ENCODE data around the gene BMP6.

The BMP6 gene

DNA sequence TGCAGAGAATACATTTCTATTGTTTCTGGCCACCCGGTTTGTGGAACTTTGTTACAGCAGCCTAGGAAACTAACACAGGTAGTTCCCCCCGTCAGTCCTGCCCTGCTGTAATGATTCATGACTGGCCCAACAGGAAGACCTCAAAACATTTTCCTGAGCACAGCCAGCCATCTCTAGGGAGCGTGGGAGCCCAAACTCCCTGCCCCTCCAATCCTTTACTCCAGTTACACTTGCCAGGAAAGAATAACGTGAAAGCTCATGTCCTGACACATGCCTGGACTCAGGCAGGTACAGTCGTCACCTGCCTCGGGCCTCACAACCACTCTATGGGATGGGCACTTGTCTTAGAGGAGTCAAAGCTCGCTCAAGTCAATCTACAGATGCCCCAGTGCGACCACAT, 176.3 kb downstream of the BMP6 start:
- no peak overlapping the region for H3K27ac Mint-ChIP-seq (ENCODE audit: low read depth)

DNA sequence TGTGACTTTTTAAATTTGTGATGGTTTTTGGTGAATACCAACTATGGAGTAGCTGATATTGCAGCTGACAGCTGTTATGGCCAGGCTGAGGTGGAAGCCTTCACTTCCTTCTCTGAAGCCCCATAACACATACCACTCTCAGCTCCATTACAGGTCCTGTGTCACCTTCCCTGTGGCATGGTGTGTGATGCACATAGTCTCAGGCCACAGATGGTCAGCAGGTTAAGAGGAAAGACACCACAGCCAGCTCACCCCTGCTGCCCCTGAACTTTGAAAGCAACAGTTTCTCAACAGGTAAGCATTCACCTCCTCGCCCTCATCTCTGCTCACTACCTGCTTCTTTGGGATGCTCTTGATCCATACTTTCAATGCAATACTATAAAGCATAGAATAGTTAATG, 177.0 kb downstream of the BMP6 start:
- no peak overlapping the region for H3K27ac Mint-ChIP-seq (ENCODE audit: low read depth)
- H3K4me1 Mint-ChIP-seq, result peaks cover 9% of the 10 kb centered on the region
- H3K9me3 Mint-ChIP-seq, result no peaks in the 10 kb centered on the region
- DNase-seq (ENCODE audit: low spot score in 2 of 2) (no peak), ATAC-seq (replicated peaks; ENCODE audit: extremely low read depth, poor library complexity, severe bottlenecking) (no peak)
- H3K36me3 Mint-ChIP-seq (ENCODE audit: insufficient read depth), result peaks cover 13% of the 10 kb centered on the region
- H3K27me3 Mint-ChIP-seq, result no peaks in the 10 kb centered on the region
- H3K4me3 Mint-ChIP-seq, result no peak overlapping the region

More for the DNA sequence above, 176.3 kb downstream of the BMP6 start:
- H3K36me3 Mint-ChIP-seq (ENCODE audit: insufficient read depth), result peaks cover 15% of the 10 kb centered on the region
- H3K9me3 Mint-ChIP-seq, result no peaks in the 10 kb centered on the region
- ATAC-seq (replicated peaks; ENCODE audit: extremely low read depth, poor library complexity, severe bottlenecking) (no peak), DNase-seq (ENCODE audit: low spot score in 2 of 2) (no peak)
- peaks cover 9% of the 10 kb centered on the region for H3K4me1 Mint-ChIP-seq
- no peak overlapping the region for H3K4me3 Mint-ChIP-seq
- no peaks in the 10 kb centered on the region for H3K27me3 Mint-ChIP-seq

DNA sequence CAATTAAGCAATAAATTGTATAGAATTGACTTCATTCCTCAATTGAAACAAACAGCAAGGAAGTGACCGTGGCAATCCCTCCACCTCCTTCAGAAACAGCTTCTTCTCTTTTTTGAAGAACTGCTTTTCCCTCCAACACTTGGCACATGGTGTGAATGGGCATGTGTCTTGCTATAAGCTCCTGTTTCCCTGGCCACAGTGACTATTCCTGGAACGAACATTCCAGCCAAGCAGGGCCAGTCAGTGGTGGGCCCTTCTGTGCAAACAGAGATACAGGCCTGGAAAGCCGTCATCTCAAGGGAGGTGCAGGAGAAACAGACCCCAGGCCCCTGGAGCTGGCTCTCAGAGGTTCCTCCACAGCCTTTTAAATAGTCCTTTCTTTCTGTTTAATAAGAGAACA, 177.8 kb downstream of the BMP6 start:
- Mint-ChIP-seq H3K36me3 (ENCODE audit: insufficient read depth) (peaks cover 11% of the 10 kb centered on the region), H3K27me3 (no peaks in the 10 kb centered on the region), H3K27ac (ENCODE audit: low read depth) (no peak overlapping the region), H3K4me1 (peaks cover 9% of the 10 kb centered on the region), H3K4me3 (no peak overlapping the region), H3K9me3 (no peaks in the 10 kb centered on the region)
- ATAC-seq (replicated peaks; ENCODE audit: extremely low read depth, poor library complexity, severe bottlenecking), result no peak
- DNase-seq (ENCODE audit: low spot score in 2 of 2), result no peak

DNA sequence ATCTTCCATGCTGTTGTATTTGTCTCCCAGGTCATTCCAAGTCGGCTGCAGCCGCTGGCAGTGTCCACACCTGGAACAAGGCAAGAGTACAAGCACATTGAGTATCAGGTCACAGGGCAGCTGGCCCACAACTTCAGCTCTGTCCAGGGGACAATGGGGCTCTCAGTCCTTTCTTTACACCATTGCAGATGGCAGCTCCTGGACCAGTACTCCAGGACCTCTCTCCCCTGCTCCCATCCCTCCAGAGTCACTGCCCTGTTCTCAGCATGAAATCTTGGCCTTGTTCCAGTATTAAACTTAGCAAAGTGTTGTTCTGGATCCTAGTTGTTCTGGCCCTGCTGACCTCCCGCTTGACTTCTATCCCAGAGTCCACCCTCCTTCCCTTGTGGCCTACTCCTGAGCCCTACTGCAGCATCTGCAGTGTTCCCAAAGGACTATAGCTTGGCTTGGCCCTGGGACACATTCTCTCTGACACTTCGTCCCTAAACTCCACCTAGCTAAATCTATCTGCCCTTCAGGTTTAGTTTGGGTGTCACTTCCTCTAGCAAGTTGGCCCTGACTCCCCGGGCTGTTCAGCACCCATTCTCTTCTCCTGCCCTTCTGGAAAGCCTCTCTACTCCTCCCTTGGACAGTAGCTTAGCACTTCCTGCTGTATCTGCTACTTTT, 178.9 kb downstream of the BMP6 start:
- Mint-ChIP-seq H3K9me3 (no peaks in the 10 kb centered on the region), H3K4me3 (no peak overlapping the region), H3K27ac (ENCODE audit: low read depth) (no peak overlapping the region), H3K36me3 (ENCODE audit: insufficient read depth) (peaks cover 9% of the 10 kb centered on the region), H3K4me1 (peaks cover 16% of the 10 kb centered on the region), H3K27me3 (no peaks in the 10 kb centered on the region)
- no peak for ATAC-seq (replicated peaks; ENCODE audit: extremely low read depth, poor library complexity, severe bottlenecking)
- no peak for DNase-seq (ENCODE audit: low spot score in 2 of 2)

DNA sequence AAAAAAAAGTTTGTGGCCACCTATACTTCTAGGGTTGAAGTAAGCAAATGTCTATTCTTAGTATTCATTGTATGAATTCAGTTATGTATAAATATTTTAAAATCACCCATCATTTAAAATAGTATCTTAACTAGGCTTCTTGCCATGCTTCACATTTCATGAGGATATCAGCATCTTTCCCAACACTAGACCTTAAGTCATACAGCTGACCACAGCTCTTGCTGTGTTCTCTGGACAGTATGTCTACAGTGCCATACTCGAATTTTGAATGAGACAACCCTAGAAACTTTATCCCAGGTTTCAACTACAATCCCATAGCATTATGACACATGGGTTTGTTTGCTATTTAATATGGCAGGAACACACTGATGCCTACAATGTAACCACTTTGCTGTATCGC, 179.5 kb downstream of the BMP6 start:
- no peak for ATAC-seq (replicated peaks; ENCODE audit: extremely low read depth, poor library complexity, severe bottlenecking)
- peaks cover 16% of the 10 kb centered on the region for H3K4me1 Mint-ChIP-seq
- H3K36me3 Mint-ChIP-seq (ENCODE audit: insufficient read depth), result peaks cover 9% of the 10 kb centered on the region
- no peak overlapping the region for H3K4me3 Mint-ChIP-seq
- H3K27me3 Mint-ChIP-seq, result no peaks in the 10 kb centered on the region
- H3K9me3 Mint-ChIP-seq, result no peaks in the 10 kb centered on the region
- DNase-seq (ENCODE audit: low spot score in 2 of 2), result no peak
- no peak overlapping the region for H3K27ac Mint-ChIP-seq (ENCODE audit: low read depth)

DNA sequence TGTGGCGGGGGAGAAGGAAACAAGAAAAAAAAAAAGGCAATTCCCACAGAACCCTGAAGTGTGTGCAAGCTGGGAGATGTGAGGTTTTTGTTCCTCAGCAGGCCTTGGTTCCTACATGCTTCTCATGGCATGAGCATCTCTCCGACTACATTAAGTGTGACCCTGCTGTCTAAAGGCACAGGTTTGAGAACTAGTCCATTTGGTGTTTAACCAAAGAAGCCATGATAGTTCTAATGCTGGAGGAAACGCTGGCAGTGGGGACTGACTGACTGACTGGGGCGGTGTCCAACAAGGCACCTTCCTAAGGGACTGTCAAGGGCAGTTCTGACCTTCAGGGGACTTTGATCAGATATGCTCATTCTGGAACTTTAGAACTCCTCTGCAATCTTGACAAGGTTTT, 180.8 kb downstream of the BMP6 start:
- Mint-ChIP-seq H3K27me3 (no peaks in the 10 kb centered on the region), H3K36me3 (ENCODE audit: insufficient read depth) (peaks cover 8% of the 10 kb centered on the region), H3K4me3 (no peak overlapping the region), H3K27ac (ENCODE audit: low read depth) (no peak overlapping the region), H3K4me1 (peaks cover 16% of the 10 kb centered on the region), H3K9me3 (no peaks in the 10 kb centered on the region)
- ATAC-seq (replicated peaks; ENCODE audit: extremely low read depth, poor library complexity, severe bottlenecking), result no peak
- DNase-seq (ENCODE audit: low spot score in 2 of 2), result no peak

DNA sequence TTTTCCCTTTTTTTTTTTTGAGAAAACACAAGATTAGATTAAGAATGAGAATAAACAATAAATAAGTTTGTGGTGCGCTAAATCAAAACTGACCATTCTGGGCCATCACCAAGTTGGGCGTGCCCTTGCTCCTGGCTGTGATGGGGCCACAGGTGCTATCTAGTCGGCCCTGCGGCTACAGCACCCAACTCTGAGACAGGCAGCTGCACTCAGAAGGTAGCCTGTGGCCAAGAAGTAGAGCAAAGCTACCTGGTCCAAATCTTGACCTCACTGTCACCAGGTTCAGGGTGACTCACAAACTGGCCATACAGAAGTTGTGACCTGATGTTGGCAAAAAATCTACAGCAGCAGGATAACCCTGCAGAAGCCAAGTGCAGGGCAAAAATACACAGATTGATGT, 181.3 kb downstream of the BMP6 start:
- Mint-ChIP-seq H3K36me3 (ENCODE audit: insufficient read depth) (peaks cover 8% of the 10 kb centered on the region), H3K4me1 (peaks cover 16% of the 10 kb centered on the region), H3K4me3 (no peak overlapping the region), H3K27me3 (no peaks in the 10 kb centered on the region), H3K9me3 (no peaks in the 10 kb centered on the region), H3K27ac (ENCODE audit: low read depth) (no peak overlapping the region)
- no peak for ATAC-seq (replicated peaks; ENCODE audit: extremely low read depth, poor library complexity, severe bottlenecking)
- DNase-seq (ENCODE audit: low spot score in 2 of 2), result no peak

DNA sequence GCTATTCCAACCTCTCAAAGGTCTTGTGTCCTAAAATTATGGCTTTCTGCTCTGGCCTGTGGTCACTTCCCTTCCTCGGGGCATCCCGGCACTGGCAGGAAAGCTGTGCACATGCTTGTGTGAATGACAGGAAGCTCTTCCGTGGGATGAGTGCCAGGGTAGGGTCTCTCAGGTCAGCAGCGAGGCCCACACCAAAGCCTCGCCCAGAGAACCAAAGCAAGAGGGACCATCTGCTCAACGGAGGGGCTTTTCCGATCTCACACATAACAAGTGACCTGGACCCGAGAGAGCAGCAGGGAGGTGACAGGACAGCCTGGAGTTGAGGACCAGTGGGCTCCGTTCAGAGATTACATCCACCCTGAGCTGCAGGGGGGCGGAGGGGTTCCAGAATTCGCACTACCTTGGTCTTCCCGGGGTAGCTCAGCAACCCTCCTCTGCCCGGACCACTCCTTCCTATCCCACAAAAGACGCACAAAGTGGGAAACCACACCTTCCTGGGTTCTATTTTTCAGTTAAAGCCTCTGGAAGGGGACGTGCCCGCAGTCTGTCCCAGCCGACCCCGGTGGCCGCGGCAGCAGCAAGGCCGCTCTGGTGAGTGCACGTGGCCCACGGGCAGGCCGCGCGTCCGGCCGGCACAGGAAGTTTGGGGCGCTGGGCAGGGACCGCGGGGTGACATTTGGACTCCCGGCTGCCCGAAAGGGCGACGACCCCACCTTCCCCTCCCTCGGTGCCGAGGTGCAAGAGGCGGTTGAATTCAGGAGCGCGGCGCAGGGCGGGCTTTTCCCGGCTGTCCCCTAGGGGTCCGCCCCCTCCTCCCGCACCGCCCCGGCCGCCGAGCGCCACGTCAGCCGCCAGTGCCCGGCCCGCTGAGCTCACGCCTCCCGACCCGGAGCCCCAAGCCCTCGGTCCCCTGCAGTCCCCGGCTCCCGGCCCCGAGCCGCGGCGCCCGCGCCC, 183.7 kb downstream of the BMP6 start:
- ATAC-seq (replicated peaks; ENCODE audit: extremely low read depth, poor library complexity, severe bottlenecking) (no peak), DNase-seq (ENCODE audit: low spot score in 2 of 2) (no peak)
- H3K9me3 Mint-ChIP-seq, result no peaks in the 10 kb centered on the region
- H3K4me3 Mint-ChIP-seq, result peak overlapping the region; percentile 71
- H3K27ac Mint-ChIP-seq (ENCODE audit: low read depth), result peak overlapping the region; percentile 19
- no peaks in the 10 kb centered on the region for H3K27me3 Mint-ChIP-seq
- H3K36me3 Mint-ChIP-seq (ENCODE audit: insufficient read depth), result no peaks in the 10 kb centered on the region
- peaks cover 14% of the 10 kb centered on the region for H3K4me1 Mint-ChIP-seq

DNA sequence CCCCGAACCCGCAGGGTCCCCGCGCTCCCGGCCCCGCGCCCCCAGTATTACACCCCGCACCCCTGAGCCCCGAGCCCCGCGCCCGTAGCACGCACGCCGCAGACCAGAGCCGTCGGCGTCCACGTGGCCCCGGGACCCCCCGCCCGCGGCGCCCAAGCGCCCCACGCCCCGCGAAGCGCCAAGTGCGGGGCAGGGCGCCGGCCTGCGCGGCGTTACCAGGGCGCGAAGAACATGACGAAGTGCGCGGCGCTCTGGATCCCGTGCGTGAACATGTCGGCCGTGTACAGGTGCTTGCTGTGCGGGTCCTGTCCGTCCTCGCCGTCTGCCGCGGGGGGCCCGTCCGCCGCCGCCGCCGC, 184.4 kb downstream of the BMP6 start:
- H3K4me1 Mint-ChIP-seq, result peaks cover 7% of the 10 kb centered on the region
- H3K4me3 Mint-ChIP-seq, result no peak overlapping the region
- H3K27ac Mint-ChIP-seq (ENCODE audit: low read depth), result no peak overlapping the region
- H3K36me3 Mint-ChIP-seq (ENCODE audit: insufficient read depth), result no peaks in the 10 kb centered on the region
- no peaks in the 10 kb centered on the region for H3K9me3 Mint-ChIP-seq
- H3K27me3 Mint-ChIP-seq, result no peaks in the 10 kb centered on the region
- no peak for DNase-seq (ENCODE audit: low spot score in 2 of 2)
- no peak for ATAC-seq (replicated peaks; ENCODE audit: extremely low read depth, poor library complexity, severe bottlenecking)

DNA sequence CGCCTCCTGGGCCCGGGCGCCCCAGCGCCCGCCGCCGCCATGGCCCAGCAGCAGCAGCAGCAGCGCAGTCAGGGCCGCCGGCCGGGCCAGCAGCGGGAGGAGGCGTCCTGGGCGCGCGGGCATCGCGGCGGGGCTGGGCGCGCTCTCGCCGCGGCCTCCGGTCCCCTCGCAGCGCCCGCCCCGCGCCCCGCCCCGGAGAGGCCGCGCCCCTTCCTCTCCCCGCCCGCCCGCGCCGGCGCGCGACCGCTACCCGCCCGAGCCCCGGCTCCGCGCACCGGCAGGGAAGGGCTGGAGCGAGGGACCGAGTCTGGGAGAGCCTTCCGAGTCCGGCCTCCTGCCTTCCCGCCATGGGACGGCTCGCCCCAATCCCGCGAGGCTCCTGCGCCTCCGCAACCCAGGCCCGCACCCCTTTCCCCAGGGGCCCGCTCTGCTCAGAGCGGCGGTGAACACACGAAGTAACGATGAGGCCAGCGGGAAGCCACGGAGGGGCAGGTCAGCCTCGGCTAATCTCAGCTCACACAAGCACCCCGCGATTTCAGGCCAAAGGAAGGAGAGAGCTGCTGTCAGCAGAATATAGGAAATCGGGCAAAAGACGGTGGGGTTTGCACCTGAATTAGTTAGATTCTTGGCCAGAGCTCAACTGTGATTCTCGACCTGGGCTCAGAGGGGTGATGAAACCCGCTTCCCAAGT, 184.9 kb downstream of the BMP6 start, which contains the start of gene TXNDC5:
Gene TXNDC5 (minus strand): TSS at position 135 of the 691 bp plus-strand sequence. CDS start 12 bp downstream, at position 123.
- ATAC-seq (replicated peaks; ENCODE audit: extremely low read depth, poor library complexity, severe bottlenecking) (peak; percentile 72), DNase-seq (ENCODE audit: low spot score in 2 of 2) (peak in 1 of 2 donors; percentile 36)
- peak within 1 kb of the TSS; percentile 71 for H3K4me3 Mint-ChIP-seq
- no peaks in the 10 kb centered on the region for H3K36me3 Mint-ChIP-seq (ENCODE audit: insufficient read depth)
- H3K27ac Mint-ChIP-seq (ENCODE audit: low read depth), result peak within 1 kb of the TSS; percentile 19
- H3K4me1 Mint-ChIP-seq, result peaks cover 6% of the 10 kb centered on the region
- H3K9me3 Mint-ChIP-seq, result no peaks in the 10 kb centered on the region
- no peaks in the 10 kb centered on the region for H3K27me3 Mint-ChIP-seq

DNA sequence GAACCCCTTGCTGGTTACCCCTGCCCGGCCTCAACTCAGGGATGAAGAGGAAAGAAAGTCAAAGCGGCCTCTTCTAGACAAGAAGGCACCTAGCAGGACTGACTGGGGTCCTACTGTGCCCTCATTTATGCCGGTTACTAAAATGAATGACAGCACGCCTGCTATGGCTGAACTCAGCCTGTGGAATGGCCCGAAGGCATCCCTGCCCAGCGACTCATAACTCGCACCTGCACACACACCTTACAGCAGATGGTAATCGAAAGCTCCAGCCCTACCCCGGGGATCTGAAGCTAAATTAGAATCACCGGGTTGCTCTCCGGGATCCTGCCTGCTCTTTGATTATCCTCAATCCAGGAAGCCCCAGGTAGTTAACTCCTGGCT, 185.4 kb downstream of the BMP6 start:
- ATAC-seq (replicated peaks; ENCODE audit: extremely low read depth, poor library complexity, severe bottlenecking), result no peak
- Mint-ChIP-seq H3K4me3 (no peak overlapping the region), H3K9me3 (no peaks in the 10 kb centered on the region), H3K4me1 (peaks cover 6% of the 10 kb centered on the region), H3K36me3 (ENCODE audit: insufficient read depth) (no peaks in the 10 kb centered on the region), H3K27ac (ENCODE audit: low read depth) (no peak overlapping the region), H3K27me3 (no peaks in the 10 kb centered on the region)
- DNase-seq (ENCODE audit: low spot score in 2 of 2), result no peak

DNA sequence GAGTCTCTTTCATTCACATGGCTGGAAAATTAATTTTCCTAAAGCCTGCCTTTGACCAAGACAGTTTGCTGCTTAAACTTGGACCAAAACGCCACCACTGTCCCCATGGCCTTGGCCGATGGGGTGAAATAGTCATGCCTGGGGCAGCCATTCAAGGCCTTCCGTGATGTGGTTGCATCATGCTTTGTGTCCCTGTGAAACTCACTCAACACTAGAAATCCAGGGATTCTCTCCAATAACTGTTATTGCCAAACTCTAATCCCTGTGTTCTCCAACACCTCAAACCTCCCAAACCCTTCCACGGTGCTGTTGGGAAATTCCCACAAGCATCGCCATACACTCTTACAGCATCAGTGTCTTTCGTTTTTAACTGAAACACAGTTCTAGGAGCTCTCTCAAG, 186.1 kb downstream of the BMP6 start:
- Mint-ChIP-seq H3K9me3 (no peaks in the 10 kb centered on the region), H3K27me3 (no peaks in the 10 kb centered on the region), H3K36me3 (ENCODE audit: insufficient read depth) (no peaks in the 10 kb centered on the region), H3K4me1 (peaks cover 6% of the 10 kb centered on the region), H3K27ac (ENCODE audit: low read depth) (no peak overlapping the region), H3K4me3 (no peak overlapping the region)
- ATAC-seq (replicated peaks; ENCODE audit: extremely low read depth, poor library complexity, severe bottlenecking) (no peak), DNase-seq (ENCODE audit: low spot score in 2 of 2) (no peak)

All from central memory CD8-positive, alpha-beta T cell (primary cell).